ENCODE results near the gene ZNF768. TPM values are rescaled to one million over a fixed set of nuclear protein-coding genes. Genes with fewer than 3 reads are reported as not detected.

ZNF768 gene
- total and polyA plus RNA-seq, 2 of the 13 experiments (the other 11 are each of a cell fraction or from before 2014, with no cell fraction given): 26.7 to 34.4 TPM

- TF ChIP-seq, protein P1, sequence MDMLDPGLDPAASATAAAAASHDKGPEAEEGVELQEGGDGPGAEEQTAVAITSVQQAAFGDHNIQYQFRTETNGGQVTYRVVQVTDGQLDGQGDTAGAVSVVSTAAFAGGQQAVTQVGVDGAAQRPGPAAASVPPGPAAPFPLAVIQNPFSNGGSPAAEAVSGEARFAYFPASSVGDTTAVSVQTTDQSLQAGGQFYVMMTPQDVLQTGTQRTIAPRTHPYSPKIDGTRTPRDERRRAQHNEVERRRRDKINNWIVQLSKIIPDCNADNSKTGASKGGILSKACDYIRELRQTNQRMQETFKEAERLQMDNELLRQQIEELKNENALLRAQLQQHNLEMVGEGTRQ (IDR thresholded peaks at IDR 0.05; ENCODE audit: low read depth, low read length): no peak
- TF ChIP-seq, protein P1 (CRISPR knock-in tag; IDR thresholded peaks at IDR 0.05; ENCODE audit: borderline replicate concordance): no peak
- TF ChIP-seq ZNF646 (CRISPR knock-in tag; IDR thresholded peaks at IDR 0.05): no peak
- TF ChIP-seq ARNT (IDR thresholded peaks at IDR 0.05): no peak
- TF ChIP-seq ZNF670 (CRISPR knock-in tag; IDR thresholded peaks at IDR 0.05; ENCODE audit: borderline replicate concordance): no peak
- TF ChIP-seq NR2C2 (CRISPR knock-in tag; IDR thresholded peaks at IDR 0.05; ENCODE audit: borderline replicate concordance): peak; percentile 62; the same call in 1 of the 2 replicates
- TF ChIP-seq MIER3 (CRISPR knock-in tag; IDR thresholded peaks at IDR 0.05; ENCODE audit: borderline replicate concordance): no peak
- TF ChIP-seq ZNF878 (CRISPR knock-in tag; IDR thresholded peaks at IDR 0.05): no peak
- TF ChIP-seq, protein P2, sequence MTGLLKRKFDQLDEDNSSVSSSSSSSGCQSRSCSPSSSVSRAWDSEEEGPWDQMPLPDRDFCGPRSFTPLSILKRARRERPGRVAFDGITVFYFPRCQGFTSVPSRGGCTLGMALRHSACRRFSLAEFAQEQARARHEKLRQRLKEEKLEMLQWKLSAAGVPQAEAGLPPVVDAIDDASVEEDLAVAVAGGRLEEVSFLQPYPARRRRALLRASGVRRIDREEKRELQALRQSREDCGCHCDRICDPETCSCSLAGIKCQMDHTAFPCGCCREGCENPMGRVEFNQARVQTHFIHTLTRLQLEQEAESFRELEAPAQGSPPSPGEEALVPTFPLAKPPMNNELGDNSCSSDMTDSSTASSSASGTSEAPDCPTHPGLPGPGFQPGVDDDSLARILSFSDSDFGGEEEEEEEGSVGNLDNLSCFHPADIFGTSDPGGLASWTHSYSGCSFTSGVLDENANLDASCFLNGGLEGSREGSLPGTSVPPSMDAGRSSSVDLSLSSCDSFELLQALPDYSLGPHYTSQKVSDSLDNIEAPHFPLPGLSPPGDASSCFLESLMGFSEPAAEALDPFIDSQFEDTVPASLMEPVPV (CRISPR knock-in tag; IDR thresholded peaks at IDR 0.05): no peak
- TF ChIP-seq PHF20 (CRISPR knock-in tag; IDR thresholded peaks at IDR 0.05): 0 out of 2 replicates have a peak, but pooled peaks have one; percentile 6
- TF ChIP-seq ZNF263 (CRISPR knock-in tag; IDR thresholded peaks at IDR 0.05): peak; percentile 42; the same call in 1 of the 2 replicates
- TF ChIP-seq, protein P3, sequence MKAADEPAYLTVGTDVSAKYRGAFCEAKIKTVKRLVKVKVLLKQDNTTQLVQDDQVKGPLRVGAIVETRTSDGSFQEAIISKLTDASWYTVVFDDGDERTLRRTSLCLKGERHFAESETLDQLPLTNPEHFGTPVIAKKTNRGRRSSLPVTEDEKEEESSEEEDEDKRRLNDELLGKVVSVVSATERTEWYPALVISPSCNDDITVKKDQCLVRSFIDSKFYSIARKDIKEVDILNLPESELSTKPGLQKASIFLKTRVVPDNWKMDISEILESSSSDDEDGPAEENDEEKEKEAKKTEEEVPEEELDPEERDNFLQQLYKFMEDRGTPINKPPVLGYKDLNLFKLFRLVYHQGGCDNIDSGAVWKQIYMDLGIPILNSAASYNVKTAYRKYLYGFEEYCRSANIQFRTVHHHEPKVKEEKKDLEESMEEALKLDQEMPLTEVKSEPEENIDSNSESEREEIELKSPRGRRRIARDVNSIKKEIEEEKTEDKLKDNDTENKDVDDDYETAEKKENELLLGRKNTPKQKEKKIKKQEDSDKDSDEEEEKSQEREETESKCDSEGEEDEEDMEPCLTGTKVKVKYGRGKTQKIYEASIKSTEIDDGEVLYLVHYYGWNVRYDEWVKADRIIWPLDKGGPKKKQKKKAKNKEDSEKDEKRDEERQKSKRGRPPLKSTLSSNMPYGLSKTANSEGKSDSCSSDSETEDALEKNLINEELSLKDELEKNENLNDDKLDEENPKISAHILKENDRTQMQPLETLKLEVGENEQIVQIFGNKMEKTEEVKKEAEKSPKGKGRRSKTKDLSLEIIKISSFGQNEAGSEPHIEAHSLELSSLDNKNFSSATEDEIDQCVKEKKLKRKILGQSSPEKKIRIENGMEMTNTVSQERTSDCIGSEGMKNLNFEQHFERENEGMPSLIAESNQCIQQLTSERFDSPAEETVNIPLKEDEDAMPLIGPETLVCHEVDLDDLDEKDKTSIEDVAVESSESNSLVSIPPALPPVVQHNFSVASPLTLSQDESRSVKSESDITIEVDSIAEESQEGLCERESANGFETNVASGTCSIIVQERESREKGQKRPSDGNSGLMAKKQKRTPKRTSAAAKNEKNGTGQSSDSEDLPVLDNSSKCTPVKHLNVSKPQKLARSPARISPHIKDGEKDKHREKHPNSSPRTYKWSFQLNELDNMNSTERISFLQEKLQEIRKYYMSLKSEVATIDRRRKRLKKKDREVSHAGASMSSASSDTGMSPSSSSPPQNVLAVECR (CRISPR knock-in tag; IDR thresholded peaks at IDR 0.05; ENCODE audit: borderline replicate concordance): no peak
- peak; percentile 41; the same call in 1 of the 2 replicates for TF ChIP-seq ZBTB38 (CRISPR knock-in tag; IDR thresholded peaks at IDR 0.05)
These were observed at the start of gene ZNF768 (continued) for GRCh38 chr16:30526137-30526822.

Measured in HepG2 (cell line).